HPDE6-E6E7 (cell line): Measurements from ENCODE around the gene LTBP2.

Experiments
- DNase-seq: peaks from one replicate; pipeline ENCODE4 v3.0.0; 2011; ENCODE audit warnings: missing footprints; ENCODE audit errors: extremely low spot score

The LTBP2 gene

GRCh38 chr14:74611650-74612349 lies at the start of gene LTBP2:
TSS of gene LTBP2 (minus strand) at chr14:74612237. CDS start at chr14:74611944, 293 bp downstream.
- DNase-seq = no peak

GRCh38 chr14:74660863-74661262 lies 48.8 kb upstream of the LTBP2 start:
- DNase-seq = no peak

- DNase-seq = no peak
These were observed 48.1 kb upstream of the LTBP2 start for GRCh38 chr14:74660167-74660566.

- DNase-seq = no peak
These were observed 46.6 kb upstream of the LTBP2 start for GRCh38 chr14:74658535-74659131.

- no peak for DNase-seq
These were observed 44.9 kb upstream of the LTBP2 start for GRCh38 chr14:74656964-74657363.

- DNase-seq = no peak
These were observed 43.8 kb upstream of the LTBP2 start for GRCh38 chr14:74655599-74656395.

GRCh38 chr14:74654931-74655330 lies 42.9 kb upstream of the LTBP2 start:
- no peak for DNase-seq

- no peak for DNase-seq
These were observed 41.5 kb upstream of the LTBP2 start for GRCh38 chr14:74653386-74654138.

GRCh38 chr14:74652541-74652940 lies 40.5 kb upstream of the LTBP2 start:
- no peak for DNase-seq

- DNase-seq = no peak
These were observed 39.1 kb upstream of the LTBP2 start for GRCh38 chr14:74650927-74651686.

GRCh38 chr14:74649673-74650072 lies 37.6 kb upstream of the LTBP2 start:
- no peak for DNase-seq

- DNase-seq = no peak
These were observed 37.1 kb upstream of the LTBP2 start for GRCh38 chr14:74649167-74649566.

GRCh38 chr14:74648601-74649000 lies 36.6 kb upstream of the LTBP2 start:
- DNase-seq = no peak

- peak; percentile 85 for DNase-seq
These were observed 35.8 kb upstream of the LTBP2 start for GRCh38 chr14:74647678-74648461.

GRCh38 chr14:74647061-74647677 lies 35.1 kb upstream of the LTBP2 start:
- DNase-seq = no peak

GRCh38 chr14:74645756-74646470 lies 33.9 kb upstream of the LTBP2 start:
- DNase-seq = no peak

- DNase-seq = no peak
These were observed 33.2 kb upstream of the LTBP2 start for GRCh38 chr14:74645244-74645643.

- no peak for DNase-seq
These were observed 29.8 kb upstream of the LTBP2 start for GRCh38 chr14:74641601-74642391.

GRCh38 chr14:74638966-74639365 lies 26.9 kb upstream of the LTBP2 start:
- DNase-seq = no peak
